K562 (cell line): ENCODE data around the gene NFYC. TPM values are rescaled to one million over a fixed set of nuclear protein-coding genes. Genes with fewer than 3 reads are reported as not detected.

Experiments
- CBFB ChIP-seq: sonication (generic); formaldehyde crosslinking; IDR thresholded peaks from 2 replicates; pipeline ENCODE4 v1.4.0; 2020; ENCODE audit warnings: mild to moderate bottlenecking, missing genetic modification reagents
- GTF2E2 ChIP-seq: fragments of 200-800 bp; sonication (Bioruptor generic); IDR thresholded peaks from 2 replicates; pipeline ENCODE4 v1.6.1; 2016; ENCODE audit warnings: missing genetic modification characterization, missing compliant biosample characterization
- JUND ChIP-seq, 2 experiments: IDR thresholded peaks; 2 replicates in 1 of 2; 3 replicates in 1 of 2; pipeline ENCODE4 v1.6.1; 2011; ENCODE audit warnings: borderline replicate concordance in 2 of 2, low read depth in 2 of 2, low read length in 2 of 2, improper control_type of control experiment in 1 of 2, missing biosample characterization in 1 of 2, missing genetic modification characterization in 1 of 2, missing genetic modification reagents in 1 of 2
- KLF1 ChIP-seq: fragments of 450-650 bp; IDR thresholded peaks from 2 replicates; pipeline ENCODE4 v1.6.1; 2016; ENCODE audit warnings: missing genetic modification characterization, missing compliant biosample characterization
- NEUROD1 ChIP-seq: fragments of 150-350 bp; IDR thresholded peaks from 2 replicates; pipeline ENCODE4 v1.6.1; 2014; ENCODE audit warnings: borderline replicate concordance, low read length, low read depth; ENCODE audit not compliant: partially characterized antibody
- NFE2L1 ChIP-seq: fragments of 450-650 bp; IDR thresholded peaks from 2 replicates; pipeline ENCODE4 v1.6.1; 2016; ENCODE audit warnings: missing genetic modification characterization, low read depth, mild to moderate bottlenecking, missing compliant biosample characterization, moderate library complexity, borderline replicate concordance
- REST ChIP-seq, 2 experiments: fragments of 450-650 bp; formaldehyde crosslinking in 1 of 2; IDR thresholded peaks; 2 replicates each; pipeline versions ENCODE4 v1.4.0 to v1.6.1; 2014 to 2020; ENCODE audit warnings: mild to moderate bottlenecking in 2 of 2, borderline replicate concordance in 1 of 2, low read depth in 1 of 2
- ZNF407 ChIP-seq: fragments of 450-650 bp; IDR thresholded peaks from 2 replicates; pipeline ENCODE4 v1.6.1; 2016; ENCODE audit warnings: low read depth
- ZNF586 ChIP-seq: fragments of 450-650 bp; formaldehyde crosslinking; conservative IDR thresholded peaks from 2 replicates; pipeline ENCODE4 v1.4.0; 2020; ENCODE audit warnings: mild to moderate bottlenecking, moderate library complexity
- polyA plus RNA-seq, 8 experiments: library from polyadenylated mRNA; depleted of rRNA in 4 of 8; stranded (reverse) in 5 of 8; unstranded in 3 of 8; fragments of >200 nt; fragmentation: Nextera tagmentation in 2 of 8; fragmentation: Illumina TruSeq in 1 of 8; extraction: Ambion mirVana in 2 of 8; extraction: Trizol in 1 of 8; gene quantifications; 2 replicates each; pipeline versions ENCODE4 v1.2.1 to v1.2.3, GENCODE V29; 2011 to 2014; ENCODE audit warnings: inconsistent platforms in 1 of 8, missing spikeins in 1 of 8
- total RNA-seq, 7 experiments: library from RNA; depleted of rRNA in 6 of 7; stranded (reverse); fragments of >200 nt in 6 of 7; fragmentation: Illumina TruSeq in 2 of 7; extraction: Trizol in 2 of 7; gene quantifications; 2 replicates each; pipeline versions ENCODE4 v1.2.1 to v1.2.3, GENCODE V29; 2011 to 2021; ENCODE audit warnings: low replicate concordance in 1 of 7

Gene NFYC
- total and polyA plus RNA-seq, 9 of the 15 experiments (the other 6 are each of a cell fraction or from before 2014, with no cell fraction given) = 4.8 to 59.8 (median 41.1) TPM

DNA sequence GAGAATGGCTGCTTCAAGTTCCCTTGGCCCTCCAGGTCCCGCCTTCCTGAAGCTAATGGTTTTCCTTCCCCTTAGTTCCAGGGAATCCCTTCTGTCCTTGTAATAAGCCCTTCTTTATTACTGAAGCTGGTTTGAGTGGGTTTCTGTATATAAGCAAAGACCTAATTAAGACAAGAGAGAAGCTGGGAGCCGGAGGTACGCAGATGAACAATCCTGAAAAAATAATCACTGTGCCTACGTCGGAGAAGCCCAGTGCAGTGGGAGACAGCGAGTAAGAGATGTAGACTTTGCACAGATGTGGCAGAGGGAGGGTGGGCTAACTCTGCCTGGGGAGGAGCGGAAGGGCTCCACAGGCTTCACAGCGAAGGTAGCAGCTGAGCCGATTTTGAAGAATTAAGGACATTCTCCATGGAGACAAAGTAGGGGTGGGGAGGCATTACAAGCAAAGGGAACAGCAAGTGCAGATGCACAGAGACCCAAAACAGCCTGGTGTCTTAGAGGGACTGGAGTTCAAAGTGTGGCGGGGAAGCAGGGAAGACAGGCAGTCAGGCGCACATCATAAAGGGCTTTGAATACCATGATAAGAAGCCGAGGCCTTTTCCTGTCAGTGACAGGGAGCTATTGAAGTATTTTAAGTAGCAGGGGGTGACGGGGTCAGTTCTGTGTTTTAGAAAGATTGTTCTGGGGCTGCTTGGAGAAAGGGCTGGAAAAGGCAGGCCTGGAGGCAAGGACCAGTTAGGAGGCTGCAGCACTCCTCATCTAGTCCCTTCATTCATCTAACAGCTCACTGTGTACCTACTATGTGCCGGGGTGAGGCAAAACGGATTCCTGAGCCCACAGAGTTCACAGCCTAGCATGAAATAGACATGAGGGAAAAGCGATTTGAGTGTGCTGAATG, 32.5 kb upstream of the NFYC start (continued):
- TF ChIP-seq REST (IDR thresholded peaks at IDR 0.05; ENCODE audit: borderline replicate concordance) = no peak
- no peak for TF ChIP-seq REST (CRISPR knock-in tag; IDR thresholded peaks at IDR 0.05; ENCODE audit: low read depth)
- TF ChIP-seq ZNF407 = no peak
- no peak for TF ChIP-seq NFE2L1 (tag)
- no peak for TF ChIP-seq ZNF586 (CRISPR knock-in tag)
- no peak for TF ChIP-seq JUND (IDR thresholded peaks at IDR 0.05; ENCODE audit: borderline replicate concordance, low read depth, low read length)
- TF ChIP-seq JUND (tag; IDR thresholded peaks at IDR 0.05; ENCODE audit: borderline replicate concordance, low read depth, low read length) = no peak
- no peak for TF ChIP-seq KLF1
- TF ChIP-seq CBFB (CRISPR knock-in tag) = no peak
- no peak for TF ChIP-seq GTF2E2
- no peak for TF ChIP-seq NEUROD1
